ENCODE measurements around the gene TENT4A. TPM values are rescaled to one million over a fixed set of nuclear protein-coding genes. Genes with fewer than 3 reads are reported as not detected.

Gene TENT4A
- total and polyA plus RNA-seq, 8 donors = 17.1 to 38.2 (median 31.4) TPM

DNA sequence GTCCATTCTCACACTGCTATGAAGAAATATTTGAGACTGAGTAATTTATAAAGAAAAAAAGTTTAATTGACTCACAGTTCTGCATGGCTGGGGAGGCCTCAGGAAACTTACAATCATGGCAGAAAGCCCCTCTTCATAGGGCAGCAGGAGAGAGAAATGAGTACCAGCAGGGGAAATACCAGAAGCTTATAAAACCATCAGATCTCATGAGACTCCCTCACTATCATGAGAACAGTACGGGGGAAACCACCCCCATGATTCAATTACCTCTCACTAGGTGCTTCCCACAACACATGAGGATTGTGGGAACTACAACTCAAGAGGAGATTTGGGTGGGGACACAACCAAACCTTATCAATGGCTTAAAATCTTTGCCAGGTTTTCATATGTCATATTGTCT, 20.3 kb upstream of the TENT4A start:
- no peaks in the 10 kb centered on the region for H3K9me3 ChIP-seq
- ATAC-seq = no peak

DNA sequence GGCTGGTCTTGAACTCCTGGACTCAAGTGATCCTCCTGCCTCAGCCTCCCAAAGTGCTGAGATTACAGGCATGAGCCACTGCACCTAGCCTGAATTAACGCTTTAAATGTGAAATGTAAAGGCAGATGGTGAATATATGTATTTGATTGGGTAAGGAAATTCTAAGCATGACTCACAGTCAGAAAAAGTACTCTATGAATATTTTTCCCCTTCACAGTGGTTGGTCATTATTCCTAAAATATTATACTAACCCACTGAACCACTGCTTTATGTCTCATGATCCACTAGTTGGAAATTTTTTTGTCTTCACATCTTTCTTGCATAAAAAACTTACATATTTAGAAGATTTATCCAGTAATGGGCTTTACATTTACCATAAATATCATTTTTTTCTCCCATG, 14.5 kb upstream of the TENT4A start:
- no peaks in the 10 kb centered on the region for H3K9me3 ChIP-seq
- DNase-seq (no peak), ATAC-seq (no peak)
- H3K36me3 ChIP-seq = no peaks in the 10 kb centered on the region
- H3K27ac ChIP-seq = no peak overlapping the region
- TF ChIP-seq, protein P1, sequence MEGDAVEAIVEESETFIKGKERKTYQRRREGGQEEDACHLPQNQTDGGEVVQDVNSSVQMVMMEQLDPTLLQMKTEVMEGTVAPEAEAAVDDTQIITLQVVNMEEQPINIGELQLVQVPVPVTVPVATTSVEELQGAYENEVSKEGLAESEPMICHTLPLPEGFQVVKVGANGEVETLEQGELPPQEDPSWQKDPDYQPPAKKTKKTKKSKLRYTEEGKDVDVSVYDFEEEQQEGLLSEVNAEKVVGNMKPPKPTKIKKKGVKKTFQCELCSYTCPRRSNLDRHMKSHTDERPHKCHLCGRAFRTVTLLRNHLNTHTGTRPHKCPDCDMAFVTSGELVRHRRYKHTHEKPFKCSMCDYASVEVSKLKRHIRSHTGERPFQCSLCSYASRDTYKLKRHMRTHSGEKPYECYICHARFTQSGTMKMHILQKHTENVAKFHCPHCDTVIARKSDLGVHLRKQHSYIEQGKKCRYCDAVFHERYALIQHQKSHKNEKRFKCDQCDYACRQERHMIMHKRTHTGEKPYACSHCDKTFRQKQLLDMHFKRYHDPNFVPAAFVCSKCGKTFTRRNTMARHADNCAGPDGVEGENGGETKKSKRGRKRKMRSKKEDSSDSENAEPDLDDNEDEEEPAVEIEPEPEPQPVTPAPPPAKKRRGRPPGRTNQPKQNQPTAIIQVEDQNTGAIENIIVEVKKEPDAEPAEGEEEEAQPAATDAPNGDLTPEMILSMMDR (IDR thresholded peaks at IDR 0.05) = no peak
- peaks cover 0 to 37% of the 10 kb centered on the region in 2 donors for H3K27me3 ChIP-seq
- H3K4me1 ChIP-seq = peaks cover 0 to 3% of the 10 kb centered on the region in 2 donors
- H3K4me3 ChIP-seq = no peak overlapping the region
- intact Hi-C loops (cut with DNase I) = no loop called here

More for the DNA sequence above, 20.3 kb upstream of the TENT4A start:
- Histone ChIP-seq H3K27me3 (peaks cover 0 to 32% of the 10 kb centered on the region in 2 donors), H3K36me3 (no peaks in the 10 kb centered on the region), H3K27ac (no peak overlapping the region), H3K4me3 (no peak overlapping the region), H3K4me1 (no peaks in the 10 kb centered on the region)
- TF ChIP-seq, protein P1 (IDR thresholded peaks at IDR 0.05) = no peak
- DNase-seq = no peak
- intact Hi-C loops (cut with DNase I) = no loop called here

DNA sequence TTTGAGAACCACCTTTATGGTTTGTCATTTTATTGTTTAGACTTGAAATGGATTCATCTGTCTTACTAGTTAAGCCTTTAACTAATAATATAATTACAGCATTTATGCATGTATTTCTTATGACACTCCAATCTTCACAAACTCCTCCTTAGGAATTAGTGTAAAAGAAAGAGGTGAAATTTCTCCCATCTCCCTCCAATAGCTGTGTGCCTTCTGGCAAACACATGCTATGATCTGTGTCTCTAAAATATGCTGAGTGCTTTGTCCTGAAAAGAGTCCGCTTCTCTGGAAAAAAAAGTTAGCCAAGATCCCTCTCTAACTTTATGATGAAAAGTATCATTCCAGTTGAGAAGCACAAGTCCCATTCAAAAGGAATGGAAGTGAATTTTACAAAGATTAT, 13.9 kb upstream of the TENT4A start:
- DNase-seq = no peak
- H3K4me3 ChIP-seq = no peak overlapping the region
- no peak overlapping the region for H3K27ac ChIP-seq
- H3K36me3 ChIP-seq = no peaks in the 10 kb centered on the region
- intact Hi-C loops (cut with DNase I) = no loop called here
- peaks cover 0 to 10% of the 10 kb centered on the region in 2 donors for H3K4me1 ChIP-seq
- H3K27me3 ChIP-seq = peaks cover 0 to 37% of the 10 kb centered on the region in 2 donors
- no peaks in the 10 kb centered on the region for H3K9me3 ChIP-seq
- TF ChIP-seq, protein P1 (IDR thresholded peaks at IDR 0.05) = no peak
- no peak for ATAC-seq

DNA sequence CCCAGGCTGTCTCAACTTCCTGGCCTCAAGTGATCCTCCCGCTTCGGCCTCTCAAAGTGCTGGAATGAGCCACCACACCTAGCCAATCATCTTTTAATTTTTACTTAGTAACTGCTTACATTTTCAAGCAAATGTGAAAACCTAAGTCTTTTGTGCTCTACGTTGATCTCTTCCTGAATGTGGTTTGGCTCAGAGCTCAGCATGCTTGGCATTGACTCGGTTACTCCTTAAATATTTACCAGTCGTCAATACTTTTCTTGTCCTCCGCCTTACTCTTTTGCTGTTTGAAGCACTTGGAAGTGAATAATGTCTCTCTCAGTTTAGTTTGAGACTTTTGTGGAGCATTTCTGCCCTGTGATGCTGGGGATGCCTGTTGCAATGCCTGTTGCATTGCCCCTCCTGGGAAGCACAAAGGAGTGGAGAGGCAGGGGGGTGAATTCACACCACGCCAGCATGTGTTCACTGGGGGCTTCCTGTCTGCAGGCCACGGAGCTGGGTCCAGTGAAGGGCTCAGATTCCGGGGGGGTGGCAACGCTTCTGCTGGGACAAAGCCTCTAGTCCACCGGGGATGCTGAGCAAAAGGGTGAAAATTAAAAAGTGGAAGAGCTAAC, 13.1 kb upstream of the TENT4A start:
- intact Hi-C loops (cut with DNase I) = no loop called here
- Histone ChIP-seq H3K9me3 (no peaks in the 10 kb centered on the region), H3K27ac (no peak overlapping the region), H3K4me1 (peaks cover 3 to 18% of the 10 kb centered on the region in 2 donors), H3K4me3 (no peak overlapping the region), H3K36me3 (no peaks in the 10 kb centered on the region), H3K27me3 (peaks cover 0 to 37% of the 10 kb centered on the region in 2 donors)
- ATAC-seq (no peak), DNase-seq (no peak)
- TF ChIP-seq, protein P1 (IDR thresholded peaks at IDR 0.05) = no peak

DNA sequence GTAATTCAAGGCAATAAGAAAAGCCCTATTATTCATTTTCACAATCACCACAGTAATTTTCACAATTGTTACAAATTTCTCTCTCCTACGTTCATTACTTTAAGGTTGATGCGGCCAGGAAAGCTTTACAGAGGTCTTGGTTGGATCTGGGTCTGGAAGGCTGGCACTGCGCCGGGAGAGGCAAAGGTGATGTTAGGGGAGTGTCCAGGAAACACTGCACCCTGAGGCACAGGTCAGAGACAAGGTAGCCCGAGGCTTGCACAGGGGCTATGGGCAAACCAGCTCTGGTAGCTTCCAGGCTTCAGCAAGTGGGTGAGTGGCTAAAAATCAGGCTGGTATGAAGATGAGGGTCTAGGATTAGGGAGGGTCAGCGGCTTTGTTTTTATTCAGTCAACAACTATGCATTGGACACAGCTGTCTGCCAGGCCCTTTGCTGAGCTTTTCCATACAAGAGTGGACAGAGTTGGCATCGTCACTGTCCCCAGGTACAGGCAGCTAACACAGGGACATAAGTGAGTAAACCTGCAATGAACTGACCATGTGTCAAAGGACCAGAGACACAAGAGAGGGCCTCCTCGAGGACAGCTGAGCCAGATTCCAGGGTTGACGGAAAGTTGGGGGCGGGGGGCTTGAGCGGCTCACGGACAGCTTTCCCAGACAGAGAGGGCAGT, 12.4 kb upstream of the TENT4A start:
- DNase-seq (no peak), ATAC-seq (no peak)
- H3K4me1 ChIP-seq = peaks cover 3 to 21% of the 10 kb centered on the region in 2 donors
- TF ChIP-seq, protein P1 (IDR thresholded peaks at IDR 0.05) = no peak
- no peaks in the 10 kb centered on the region for H3K36me3 ChIP-seq
- intact Hi-C loops (cut with DNase I) = no loop called here
- no peak overlapping the region for H3K4me3 ChIP-seq
- H3K27ac ChIP-seq = no peak overlapping the region
- no peaks in the 10 kb centered on the region for H3K9me3 ChIP-seq
- peaks cover 0 to 37% of the 10 kb centered on the region in 2 donors for H3K27me3 ChIP-seq

Measured in left lung (tissue), 10 donors.